ENCODE results near the gene METTL4.
"Not testable (repeated sequence)": the region's sequence is repeated elsewhere in the genome, so short reads cannot be mapped to it uniquely, and the experiment has no call there.

The METTL4 gene

DNA sequence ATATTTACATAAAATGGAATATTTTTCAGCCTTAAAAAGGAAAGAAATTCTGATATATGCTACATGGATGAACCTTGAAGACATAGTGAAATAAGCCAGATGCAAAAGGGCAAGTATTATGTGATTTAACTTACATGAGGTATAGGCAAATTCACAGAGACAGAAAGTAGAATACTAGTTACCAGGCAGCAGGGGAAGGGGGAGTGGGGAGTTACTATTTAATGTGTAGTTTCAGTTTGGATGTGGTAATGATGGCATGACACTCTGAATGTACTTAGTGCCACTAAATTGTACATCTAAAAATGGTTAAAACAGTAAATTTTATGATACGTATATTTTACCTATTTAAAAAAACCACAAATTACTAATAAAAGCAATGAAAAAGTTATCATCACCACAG, 12.1 kb downstream of the METTL4 start:
- no peak for DNase-seq

DNA sequence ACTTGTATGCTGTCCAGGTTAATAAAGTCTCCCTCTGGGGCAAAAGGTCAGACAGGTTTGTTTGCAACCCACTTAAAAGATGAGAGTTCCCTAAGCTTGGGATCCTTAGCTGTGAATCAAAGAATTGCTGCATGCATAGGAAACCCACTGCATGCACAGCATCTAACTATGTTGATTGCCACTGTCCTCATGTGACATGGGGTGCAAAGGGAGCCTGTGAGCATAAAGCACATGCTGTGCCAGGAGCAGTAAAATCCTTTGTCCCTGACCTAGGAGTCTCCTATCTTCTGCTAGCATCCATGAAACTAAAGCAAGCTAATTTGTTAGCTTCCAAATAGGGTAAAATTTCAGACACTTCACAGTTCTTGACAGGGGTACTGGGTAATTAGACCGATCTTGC, 13.8 kb downstream of the METTL4 start:
- DNase-seq: no peak

DNA sequence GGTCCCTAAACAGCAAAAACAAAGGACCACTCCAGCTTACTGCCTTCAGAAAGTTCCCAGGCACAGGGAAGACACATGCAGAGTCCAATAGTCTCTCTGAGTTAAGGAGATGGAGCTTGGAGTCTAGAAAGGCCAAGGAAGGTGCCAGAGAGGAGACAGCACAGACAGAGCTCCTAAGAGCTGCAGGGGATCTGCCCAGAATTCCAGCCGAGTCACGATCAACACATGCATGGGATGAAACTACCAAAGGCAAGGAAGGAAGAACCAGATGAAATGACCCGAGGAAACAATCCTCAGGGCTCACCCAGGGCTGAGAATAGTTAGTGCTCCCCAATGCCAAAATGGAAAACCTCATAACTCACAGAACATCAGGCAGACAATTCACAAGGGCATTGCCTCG, 15.4 kb downstream of the METTL4 start:
- DNase-seq: no peak

DNA sequence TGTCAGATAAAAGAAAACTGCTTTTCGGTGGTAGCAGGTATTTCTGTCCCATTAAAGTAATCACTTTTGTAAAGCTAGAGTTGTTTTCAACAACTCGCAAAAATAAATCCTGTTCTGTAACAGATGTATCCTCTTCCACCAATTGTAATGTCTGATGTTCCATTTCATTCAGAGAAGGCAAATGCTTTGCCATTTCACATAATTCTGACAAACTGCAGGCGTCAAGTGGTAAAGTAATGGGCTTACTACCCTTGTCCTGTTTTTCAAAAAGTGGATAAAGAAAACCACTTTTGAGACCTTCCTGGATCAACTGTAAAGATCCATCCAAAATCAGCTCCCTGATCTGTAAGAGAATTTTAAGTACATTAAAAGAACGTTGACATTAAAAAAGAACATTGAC, 16.6 kb downstream of the METTL4 start:
- no peak for DNase-seq

DNA sequence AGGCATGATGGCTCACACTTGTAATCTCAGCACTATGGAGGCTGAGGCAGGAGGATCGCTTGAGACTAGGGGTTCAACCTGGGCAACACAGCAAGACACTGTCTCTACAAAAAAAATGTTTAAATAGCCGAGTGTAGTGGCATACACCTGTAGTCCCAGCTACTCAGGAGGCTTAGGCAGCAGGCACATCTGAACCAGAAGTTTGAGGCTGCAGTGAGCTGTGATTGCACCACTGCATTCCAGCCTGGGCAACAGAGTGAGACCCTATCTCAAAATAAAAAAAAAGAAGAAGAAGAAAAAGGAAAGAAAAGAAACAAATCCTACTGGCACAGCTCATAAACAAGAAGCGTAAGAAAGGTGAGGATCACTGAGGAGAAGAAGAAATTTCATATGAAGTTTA, 19.9 kb downstream of the METTL4 start:
- no peak for DNase-seq

DNA sequence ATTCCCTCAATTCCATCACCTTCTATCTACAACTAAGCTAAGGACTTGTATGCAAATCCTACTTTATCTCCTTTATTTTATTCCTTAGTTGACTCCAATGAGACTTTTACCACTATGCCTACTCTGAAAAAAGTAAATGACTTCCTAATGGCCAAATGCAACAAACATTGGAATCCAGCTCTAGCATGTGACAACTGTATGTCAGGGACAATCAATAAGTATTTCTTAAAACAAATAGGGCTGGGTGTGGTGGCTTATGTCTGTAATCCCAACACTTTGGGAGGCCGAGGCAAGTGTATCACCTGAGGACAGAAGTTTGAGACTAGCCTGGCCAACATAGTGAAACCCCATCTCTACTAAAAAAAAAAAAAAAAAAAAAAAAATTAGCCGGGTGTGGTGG, 21.8 kb downstream of the METTL4 start:
- DNase-seq: no peak

DNA sequence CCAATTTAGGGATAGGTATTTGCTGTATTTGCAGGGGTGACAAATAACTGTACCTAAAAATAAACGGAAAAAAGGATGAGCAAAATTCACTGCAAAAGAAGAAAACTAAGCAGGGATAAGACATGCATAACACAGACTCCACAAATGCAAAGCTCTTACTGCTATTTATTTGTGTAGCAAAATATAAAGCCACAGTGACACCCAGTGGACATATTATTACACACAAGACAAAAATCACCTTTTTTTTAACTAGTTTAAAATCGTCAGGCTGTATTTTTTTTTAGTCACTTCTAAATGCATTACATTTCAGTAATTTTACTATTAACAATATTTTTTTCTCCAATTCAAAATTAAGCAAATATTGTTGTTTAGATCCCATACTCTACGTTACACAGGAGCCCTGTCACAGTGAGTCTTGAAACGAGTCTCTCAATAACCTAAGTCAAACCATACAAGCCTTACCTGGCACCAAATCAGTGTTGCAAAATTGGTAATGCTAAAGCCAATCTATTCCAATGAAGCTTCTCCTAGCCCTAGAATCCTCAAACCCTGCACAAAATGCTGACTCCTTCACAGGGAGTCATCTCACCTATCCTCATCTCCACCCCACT, 23.7 kb downstream of the METTL4 start:
- DNase-seq: no peak

DNA sequence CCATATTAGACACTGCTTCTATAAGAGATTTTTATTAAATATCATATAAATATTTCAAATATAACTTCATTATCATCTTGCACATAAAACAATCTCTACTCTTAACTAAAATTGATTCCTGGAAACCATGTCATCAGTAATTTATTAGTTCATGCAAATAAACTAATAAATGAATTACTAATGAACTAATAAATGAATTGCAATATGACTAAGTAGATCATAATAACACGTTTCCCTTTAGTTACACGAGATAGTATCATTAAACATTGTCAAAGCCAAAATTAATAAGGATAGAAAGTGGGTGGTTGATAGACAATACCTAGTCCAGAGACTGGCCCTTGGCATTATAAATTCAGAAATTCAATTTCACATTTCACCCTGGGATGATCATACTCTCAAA, 26.1 kb downstream of the METTL4 start:
- no peak for DNase-seq

DNA sequence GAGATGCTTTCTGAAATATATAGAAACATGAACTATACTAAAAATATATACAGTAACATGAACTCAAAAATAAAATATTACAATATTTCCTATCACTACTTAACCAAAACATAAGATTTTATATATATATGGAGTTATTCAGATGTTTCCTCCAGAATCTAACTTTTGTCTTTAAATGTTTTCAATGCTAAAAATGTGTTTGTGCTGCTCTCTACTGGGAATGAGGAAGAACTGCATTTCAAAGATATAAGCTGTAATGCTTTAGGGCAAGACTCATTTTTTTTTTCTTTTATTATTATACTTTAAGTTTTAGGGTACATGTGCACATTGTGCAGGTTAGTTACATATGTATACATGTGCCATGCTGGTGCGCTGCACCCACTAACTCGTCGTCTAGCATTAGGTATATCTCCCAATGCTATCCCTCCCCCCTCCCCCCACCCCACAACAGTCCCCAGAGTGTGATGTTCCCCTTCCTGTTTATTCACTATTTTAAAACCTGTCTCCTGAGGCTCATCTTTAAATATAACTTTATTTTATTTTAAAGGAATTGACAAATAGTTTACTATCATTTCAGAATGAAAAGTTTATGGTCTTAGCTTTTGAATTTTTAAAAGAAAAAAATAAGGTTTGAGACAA, 29.3 kb downstream of the METTL4 start:
- not testable (repeated sequence) for DNase-seq

DNA sequence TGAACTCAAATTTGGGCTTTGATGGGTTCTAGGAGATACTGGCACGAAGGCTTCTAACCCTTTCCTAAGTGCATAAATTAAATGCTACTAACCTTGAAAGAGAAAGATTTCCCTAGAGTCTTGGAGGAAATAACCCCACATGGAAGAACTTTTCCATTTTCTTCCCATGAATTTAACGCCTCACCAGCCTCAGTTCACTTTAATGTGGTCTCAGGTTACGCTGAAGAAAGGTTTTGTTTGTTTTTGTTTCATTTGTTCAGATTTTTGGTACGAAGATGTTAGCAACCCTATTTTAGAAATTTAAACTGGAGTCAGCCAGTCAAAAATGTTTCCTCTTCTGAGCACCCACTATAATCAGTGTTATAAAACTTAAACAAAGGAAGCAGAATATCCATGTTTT, 30.7 kb downstream of the METTL4 start:
- no peak for DNase-seq

DNA sequence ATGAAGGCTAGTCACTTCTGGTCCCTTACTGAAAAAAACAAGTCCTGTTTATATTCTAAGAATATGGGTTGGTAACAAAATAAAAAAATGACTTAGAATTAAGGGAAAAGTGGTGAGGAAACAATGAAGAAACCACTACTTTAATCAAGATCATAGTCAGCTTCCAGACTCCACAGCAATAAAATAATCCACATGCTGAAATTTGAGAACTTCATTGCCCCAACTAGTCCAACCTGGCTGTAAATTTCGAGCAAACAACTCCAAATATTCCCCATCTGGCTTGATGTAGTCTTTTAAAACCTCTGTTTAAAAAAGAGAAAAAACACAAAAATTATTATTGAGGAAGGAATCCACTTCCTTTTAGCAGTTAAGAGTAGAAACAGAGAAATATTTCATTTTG, 32.5 kb downstream of the METTL4 start:
- no peak for DNase-seq

DNA sequence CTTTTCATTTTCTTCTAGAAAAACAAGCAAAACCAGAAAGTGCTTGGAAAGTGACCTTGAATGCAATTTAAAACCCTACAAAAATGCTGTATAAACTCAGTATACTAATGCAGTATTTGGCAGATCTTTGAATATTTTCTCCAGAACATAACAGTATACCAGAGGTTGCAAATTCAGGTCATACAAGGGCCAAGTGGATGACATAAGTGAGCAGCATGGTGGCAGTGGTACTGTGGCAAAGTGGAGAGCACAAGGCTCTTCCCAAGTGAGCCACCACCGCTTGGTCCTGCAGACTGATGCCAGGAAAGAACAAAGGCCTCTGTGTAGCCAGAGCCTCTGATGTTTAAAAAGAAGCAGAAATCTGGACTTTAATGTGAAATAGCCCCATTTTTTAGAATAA, 33.1 kb downstream of the METTL4 start:
- DNase-seq: no peak

DNA sequence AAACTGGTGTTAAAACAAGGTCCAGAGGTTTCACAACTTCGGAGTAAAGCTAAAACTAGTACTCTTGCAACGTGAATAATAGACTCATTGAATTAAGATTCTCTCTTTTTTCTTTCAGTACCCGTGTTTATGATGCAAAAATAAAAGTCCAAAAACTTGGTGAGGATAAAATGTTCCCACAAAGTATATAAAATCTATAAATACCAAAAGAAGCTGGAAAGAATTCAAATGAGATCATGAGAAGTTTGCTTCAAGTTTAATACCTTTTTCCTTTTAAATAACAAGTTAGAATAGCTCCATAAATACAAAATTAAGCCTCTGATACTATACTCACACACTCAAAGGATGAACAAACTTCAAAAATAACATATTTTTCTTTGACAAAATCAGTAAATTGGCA, 34.0 kb downstream of the METTL4 start:
- no peak for DNase-seq

DNA sequence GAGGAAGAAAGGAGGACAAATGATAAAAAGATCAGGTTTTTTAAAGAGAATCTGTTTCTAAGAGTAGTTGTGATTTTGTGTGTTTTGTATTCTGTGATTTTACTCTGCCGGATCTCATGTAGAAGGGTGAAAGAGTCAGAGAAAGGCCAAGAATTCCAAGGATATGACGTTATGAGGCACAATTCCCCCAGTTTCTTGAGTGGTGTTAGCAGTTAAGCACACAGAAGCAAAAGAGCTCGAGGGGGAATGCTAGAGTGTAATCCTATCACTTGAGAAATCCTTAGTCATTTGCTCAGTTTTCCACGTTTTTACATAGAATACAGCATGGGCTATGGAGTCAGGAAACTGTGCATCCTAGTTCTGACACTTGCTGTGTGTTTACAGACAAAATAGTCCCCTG, 34.8 kb downstream of the METTL4 start:
- no peak for DNase-seq

DNA sequence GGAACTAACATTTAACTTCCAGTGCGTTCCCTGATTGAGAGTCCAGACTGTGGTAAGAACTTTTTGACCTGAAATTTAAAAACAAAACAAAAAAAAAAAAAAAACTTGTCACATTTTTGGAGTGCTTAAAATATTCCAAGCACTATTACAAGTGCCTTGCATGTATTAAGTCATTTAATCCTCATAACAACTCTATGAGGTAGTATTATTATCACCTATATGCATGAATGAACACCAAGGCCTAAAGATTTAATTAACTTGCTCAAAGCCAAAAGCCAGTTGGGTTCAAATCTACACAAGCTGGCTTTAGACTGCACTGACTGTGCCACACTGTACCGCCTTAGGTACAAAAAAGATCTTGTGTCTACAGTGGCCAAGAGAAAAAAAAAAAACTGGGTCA, 35.2 kb downstream of the METTL4 start:
- DNase-seq: no peak

DNA sequence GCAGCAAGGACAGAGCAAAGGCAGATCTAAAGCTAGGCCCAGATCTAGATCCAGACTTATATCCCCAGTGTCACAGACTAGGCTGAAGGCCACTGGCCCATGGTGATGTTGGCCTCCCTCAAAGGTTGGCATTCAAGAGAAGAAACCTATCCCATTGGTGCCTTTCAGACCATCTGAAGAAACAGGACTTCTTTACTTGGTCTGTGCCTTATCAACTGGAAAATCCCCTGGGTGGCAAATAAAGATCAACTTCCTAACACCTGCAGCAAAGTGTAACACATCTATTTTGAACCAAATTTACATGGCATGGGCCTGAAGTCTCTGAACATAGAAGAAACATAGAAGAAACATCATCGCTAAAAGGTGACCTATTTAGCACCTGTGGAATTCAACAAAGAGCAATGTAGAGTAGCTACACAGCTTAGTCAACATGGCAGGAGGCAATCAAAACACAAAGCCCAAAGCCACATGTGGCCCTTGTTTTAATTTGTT, 35.8 kb downstream of the METTL4 start:
- no peak for DNase-seq

DNA sequence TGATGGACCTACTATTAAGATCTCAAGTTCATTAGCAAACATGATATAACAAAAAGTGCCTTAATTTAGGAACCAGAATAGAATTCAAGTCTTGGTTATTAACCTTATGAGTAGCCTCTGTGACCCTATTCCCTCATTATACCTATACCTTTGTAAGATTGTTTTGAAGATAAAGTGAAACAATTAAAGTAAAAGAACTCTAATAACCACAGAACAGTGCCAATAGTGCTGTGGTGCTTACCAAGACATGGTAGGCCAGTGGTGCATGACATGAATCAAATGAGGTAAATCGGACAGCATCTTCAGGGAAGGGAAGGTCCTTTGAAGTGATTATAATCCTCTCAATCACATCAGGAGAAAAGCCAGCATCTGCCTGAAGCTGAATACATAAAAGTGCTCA, 36.4 kb downstream of the METTL4 start:
- DNase-seq: no peak

DNA sequence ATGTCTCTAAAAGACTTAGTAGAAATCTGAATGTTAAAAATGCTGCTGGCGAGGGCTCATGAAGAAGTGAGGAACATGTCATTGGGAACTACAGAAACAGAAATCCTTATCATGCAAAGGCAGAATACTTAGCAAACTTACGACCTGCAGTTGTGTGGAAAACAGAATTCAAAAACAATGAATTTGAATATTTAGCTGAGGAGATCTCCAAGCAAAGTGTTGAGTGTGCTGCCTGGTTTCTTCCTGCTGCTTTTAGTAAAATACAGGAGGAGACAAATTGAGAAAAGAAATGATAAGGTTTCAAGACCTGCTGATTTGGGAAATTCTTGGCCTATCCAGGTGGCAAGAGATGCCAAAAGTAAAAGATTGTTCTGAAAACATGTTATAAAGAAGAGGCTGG, 38.5 kb downstream of the METTL4 start:
- DNase-seq: no peak

DNA sequence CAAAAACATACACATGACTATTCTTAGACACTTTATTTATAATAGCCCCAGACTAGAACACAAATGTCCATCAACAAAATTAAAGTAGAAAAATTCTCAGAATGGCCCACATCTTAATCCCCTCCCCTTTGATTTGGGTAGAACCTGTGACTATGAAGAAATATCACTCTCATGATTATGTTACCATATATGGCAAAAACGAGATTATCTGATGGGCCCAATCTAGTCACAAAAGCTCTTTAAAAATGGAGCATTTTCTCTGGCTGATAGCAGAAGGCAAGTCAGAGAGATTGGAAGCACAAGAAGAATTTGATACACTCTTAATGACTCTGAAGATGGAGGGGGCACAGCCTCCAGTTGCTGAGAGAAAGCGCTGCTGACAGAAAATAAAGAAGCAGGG, 39.6 kb downstream of the METTL4 start:
- no peak for DNase-seq

DNA sequence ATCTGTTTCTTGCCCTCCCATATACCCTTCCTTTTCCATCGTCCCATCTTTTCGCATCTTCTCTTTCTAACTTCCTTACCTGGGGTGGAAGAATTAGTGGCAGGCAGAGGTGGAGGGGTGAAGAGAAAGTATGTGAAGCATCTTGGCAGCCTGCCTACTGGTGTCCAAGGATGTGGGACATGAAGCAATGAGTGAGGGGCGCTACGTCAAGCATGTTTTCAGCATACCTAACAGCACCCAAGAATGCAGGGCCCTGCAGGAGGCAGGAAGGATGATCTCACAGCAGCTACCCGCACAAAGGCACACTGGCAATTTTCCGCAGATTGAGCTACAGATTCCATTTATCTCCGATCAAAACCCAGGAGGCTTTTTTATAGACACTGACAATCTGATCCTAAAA, 42.2 kb downstream of the METTL4 start:
- DNase-seq: no peak

DNA sequence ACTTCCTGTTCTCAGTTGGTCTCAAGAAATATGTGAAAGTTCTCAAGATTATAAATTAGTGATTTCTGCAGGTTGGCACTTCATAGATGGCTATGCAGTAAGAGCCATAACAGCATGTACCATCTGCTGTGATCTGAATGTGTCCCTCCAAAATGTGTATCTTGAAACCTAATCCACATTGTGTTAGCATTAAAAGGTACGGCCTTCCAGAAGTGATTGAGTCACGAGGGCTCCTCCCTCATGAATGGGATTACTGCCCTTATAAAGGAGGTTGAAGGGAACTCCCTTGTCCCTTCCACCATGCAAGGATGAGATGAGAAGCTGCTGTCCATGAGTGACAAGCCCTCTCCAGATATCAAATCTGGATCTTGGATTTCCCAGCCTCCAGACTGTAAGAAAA, 45.0 kb downstream of the METTL4 start:
- DNase-seq: no peak

DNA sequence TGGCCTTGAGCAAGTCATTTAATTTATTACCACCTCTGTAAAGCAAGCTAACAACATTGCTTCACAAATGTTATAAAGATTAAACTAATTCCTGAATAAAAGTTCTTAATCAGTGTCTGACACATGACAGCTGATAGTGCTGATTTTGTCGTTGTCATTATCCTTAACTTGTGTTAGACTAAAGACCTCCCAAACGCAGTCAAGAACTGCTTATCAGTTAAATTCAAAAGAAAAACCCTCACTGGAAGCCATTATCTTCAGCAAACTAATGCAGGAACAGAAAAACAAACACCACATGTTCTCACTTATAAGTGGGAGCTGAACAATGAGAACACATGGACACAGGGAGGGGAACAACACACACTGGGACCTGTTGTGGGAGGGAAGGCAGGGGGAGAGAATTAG, 46.5 kb downstream of the METTL4 start:
- DNase-seq: not testable (repeated sequence)

DNA sequence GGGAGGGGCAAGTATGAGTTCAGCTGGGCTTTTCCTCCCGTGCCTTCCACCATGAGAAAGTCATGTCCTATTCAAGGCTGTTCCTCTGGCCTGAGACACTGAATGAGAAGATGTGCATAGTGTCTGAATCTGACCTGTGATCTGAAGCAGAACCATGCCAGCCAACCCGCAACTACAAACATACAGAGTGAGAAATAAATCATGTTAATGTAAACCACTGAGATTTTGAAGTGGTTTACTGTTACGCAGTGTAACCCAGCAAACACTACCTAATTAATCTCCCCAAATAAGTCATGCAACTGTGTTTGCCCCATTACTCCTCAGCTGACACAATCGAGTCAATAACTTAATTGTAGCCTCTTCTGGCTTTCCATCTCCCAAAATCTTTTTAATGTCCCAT, 49.2 kb downstream of the METTL4 start:
- DNase-seq: no peak

DNA sequence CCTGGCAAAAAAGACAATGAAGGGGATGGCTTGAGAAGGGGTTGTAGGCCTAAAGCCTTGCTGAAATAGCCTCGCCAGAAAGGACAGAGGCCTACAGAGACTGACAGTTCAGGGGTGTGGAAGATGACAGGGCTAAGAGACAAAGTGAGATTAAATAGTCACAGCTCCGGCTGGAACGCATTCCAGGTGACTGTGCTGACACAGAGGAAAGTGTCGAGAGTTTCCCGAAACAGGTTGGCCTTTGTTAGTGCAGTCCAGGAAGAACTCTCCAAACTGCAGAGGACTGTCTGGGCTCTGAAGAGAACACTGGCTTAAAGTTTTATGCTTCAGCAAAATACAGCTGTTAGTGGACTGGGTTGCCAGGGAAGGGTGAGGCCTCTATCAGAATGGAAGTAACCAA, 52.8 kb downstream of the METTL4 start:
- DNase-seq: no peak
